IPS-15b (cell line): Measurements from ENCODE around the gene CDH23.

Experiments
- H3K27me3 ChIP-seq: one replicate; pipeline ENCODE4 v1.6.1; 2013; ENCODE audit warnings: low read length; ENCODE audit not compliant: control insufficient read depth, insufficient read depth
- H3K36me3 ChIP-seq: one replicate; pipeline ENCODE4 v1.6.1; 2013; ENCODE audit warnings: low read length; ENCODE audit not compliant: control insufficient read depth, insufficient read depth
- H3K4me1 ChIP-seq: one replicate; pipeline ENCODE4 v1.6.1; 2013; ENCODE audit warnings: mild to moderate bottlenecking, low read length; ENCODE audit not compliant: control insufficient read depth, insufficient read depth
- H3K4me3 ChIP-seq: one replicate; pipeline ENCODE4 v1.5.1; 2013; ENCODE audit warnings: low read depth, low read length
- H3K9ac ChIP-seq: one replicate; pipeline ENCODE4 v1.6.1; 2013; ENCODE audit warnings: low read depth, mild to moderate bottlenecking, low read length
- H3K9me3 ChIP-seq: one replicate; pipeline ENCODE4 v1.6.1; 2013; ENCODE audit warnings: mild to moderate bottlenecking, low read length; ENCODE audit not compliant: control insufficient read depth, insufficient read depth

CDH23 gene

DNA sequence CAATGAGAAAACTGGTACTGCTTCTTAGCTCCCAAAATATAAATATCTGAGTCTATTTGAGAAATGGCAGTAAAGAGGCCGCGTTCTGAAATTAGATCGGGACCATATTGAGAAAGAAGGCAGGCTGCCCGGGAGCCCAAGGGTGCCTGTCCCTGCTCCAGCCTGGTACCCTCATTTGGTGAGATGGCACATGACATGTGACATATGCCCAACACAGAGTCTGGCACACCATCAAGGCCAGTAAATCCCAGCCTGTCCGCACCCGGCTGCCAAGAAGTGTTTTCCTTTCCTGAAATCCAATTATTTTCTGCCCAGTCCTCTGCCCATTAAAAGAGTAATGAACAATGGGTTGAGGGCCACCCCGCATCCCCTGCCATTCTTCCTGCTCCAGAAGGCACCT, 66.4 kb downstream of the CDH23 start:
- Histone ChIP-seq H3K4me3 (no peak overlapping the region), H3K36me3 (no peaks in the 10 kb centered on the region), H3K4me1 (no peaks in the 10 kb centered on the region), H3K27me3 (no peaks in the 10 kb centered on the region), H3K9ac (no peak overlapping the region), H3K9me3 (no peaks in the 10 kb centered on the region)

GRCh38 chr10:71465551-71466252, 69.0 kb downstream of the CDH23 start:
- H3K9ac ChIP-seq, result no peak overlapping the region
- H3K36me3 ChIP-seq, result no peaks in the 10 kb centered on the region
- no peaks in the 10 kb centered on the region for H3K4me1 ChIP-seq
- H3K4me3 ChIP-seq, result no peak overlapping the region
- no peaks in the 10 kb centered on the region for H3K27me3 ChIP-seq
- H3K9me3 ChIP-seq, result no peaks in the 10 kb centered on the region

DNA sequence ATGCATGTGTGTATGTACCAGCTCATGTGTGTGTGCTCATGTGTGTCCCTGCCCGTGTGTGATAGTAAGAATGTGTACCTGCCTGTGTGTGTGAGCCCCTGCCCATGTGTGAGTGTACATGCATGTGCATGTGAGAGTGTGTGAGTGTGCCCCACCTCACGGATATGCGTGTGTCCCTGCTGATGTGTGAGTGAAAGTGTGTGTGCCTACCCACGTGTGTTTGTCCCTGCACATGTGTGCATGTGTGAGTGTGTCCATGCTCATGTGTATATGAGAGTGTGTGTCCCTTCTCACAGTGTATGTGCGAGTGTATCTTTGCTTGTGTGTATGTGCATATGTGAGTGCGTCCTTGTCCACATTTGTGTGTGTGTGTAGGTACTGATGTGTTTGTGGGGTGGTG, 69.6 kb downstream of the CDH23 start:
- H3K36me3 ChIP-seq, result no peaks in the 10 kb centered on the region
- no peak overlapping the region for H3K9ac ChIP-seq
- no peaks in the 10 kb centered on the region for H3K27me3 ChIP-seq
- H3K4me3 ChIP-seq, result no peak overlapping the region
- H3K9me3 ChIP-seq, result no peaks in the 10 kb centered on the region
- no peaks in the 10 kb centered on the region for H3K4me1 ChIP-seq

DNA sequence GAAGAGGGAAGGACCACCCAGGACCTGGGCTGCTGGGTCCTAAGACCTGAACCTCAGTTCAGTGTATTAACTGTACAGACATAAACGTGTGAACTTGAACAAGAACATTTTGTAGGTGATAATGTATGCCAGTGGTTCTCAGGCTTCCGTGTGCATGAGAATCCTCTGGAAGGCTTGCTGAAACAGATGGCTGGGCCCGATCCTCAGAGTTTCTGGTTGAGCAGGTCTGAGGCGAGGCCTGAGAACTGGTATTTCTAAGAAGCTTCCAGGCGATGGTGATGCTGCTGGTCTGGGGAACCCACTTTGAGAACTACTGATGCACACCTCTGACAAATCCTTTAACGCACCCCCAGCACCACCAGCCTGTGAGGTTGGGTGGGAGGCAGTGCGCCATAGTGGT, 70.4 kb downstream of the CDH23 start:
- H3K27me3 ChIP-seq, result no peaks in the 10 kb centered on the region
- H3K36me3 ChIP-seq, result no peaks in the 10 kb centered on the region

GRCh38 chr10:71467569-71468362, 71.0 kb downstream of the CDH23 start:
- Histone ChIP-seq H3K27me3 (no peaks in the 10 kb centered on the region), H3K36me3 (no peaks in the 10 kb centered on the region), H3K9me3 (no peaks in the 10 kb centered on the region), H3K9ac (no peak overlapping the region), H3K4me3 (no peak overlapping the region), H3K4me1 (no peaks in the 10 kb centered on the region)

More for the DNA sequence above, 70.4 kb downstream of the CDH23 start:
- Histone ChIP-seq H3K4me1 (no peaks in the 10 kb centered on the region), H3K9ac (no peak overlapping the region), H3K4me3 (no peak overlapping the region), H3K9me3 (no peaks in the 10 kb centered on the region)

GRCh38 chr10:71468363-71469094, 71.8 kb downstream of the CDH23 start:
- Histone ChIP-seq H3K9me3 (no peaks in the 10 kb centered on the region), H3K9ac (no peak overlapping the region), H3K4me1 (no peaks in the 10 kb centered on the region), H3K27me3 (no peaks in the 10 kb centered on the region), H3K36me3 (no peaks in the 10 kb centered on the region), H3K4me3 (no peak overlapping the region)

DNA sequence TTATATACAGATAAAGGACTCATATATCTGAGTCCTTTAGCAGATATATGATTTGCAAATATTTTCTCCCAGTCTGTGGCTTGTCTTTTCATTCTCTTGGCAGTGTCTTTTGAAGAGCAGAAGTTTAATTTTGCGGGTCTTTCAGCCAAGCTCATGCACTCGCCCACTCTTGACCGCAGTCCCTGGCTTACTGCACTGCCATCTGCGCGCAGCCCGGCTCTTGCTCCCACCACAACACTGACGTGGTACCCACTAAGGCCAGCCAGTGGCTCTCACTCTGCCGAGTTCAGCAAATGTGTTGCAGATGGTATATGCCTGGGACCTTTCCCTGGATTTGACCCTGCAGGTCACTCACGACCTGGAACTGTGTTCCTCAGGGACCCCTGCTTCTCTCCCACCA, 74.3 kb downstream of the CDH23 start:
- Histone ChIP-seq H3K4me3 (no peak overlapping the region), H3K4me1 (peaks cover 2% of the 10 kb centered on the region)

GRCh38 chr10:71471957-71472365, 75.2 kb downstream of the CDH23 start:
- no peaks in the 10 kb centered on the region for H3K36me3 ChIP-seq
- H3K4me3 ChIP-seq, result no peak overlapping the region
- H3K4me1 ChIP-seq, result peaks cover 2% of the 10 kb centered on the region
- H3K9ac ChIP-seq, result no peak overlapping the region
- H3K27me3 ChIP-seq, result no peaks in the 10 kb centered on the region
- no peaks in the 10 kb centered on the region for H3K9me3 ChIP-seq

More for the DNA sequence above, 74.3 kb downstream of the CDH23 start:
- H3K9ac ChIP-seq, result no peak overlapping the region
- no peaks in the 10 kb centered on the region for H3K27me3 ChIP-seq
- no peaks in the 10 kb centered on the region for H3K9me3 ChIP-seq
- no peaks in the 10 kb centered on the region for H3K36me3 ChIP-seq

DNA sequence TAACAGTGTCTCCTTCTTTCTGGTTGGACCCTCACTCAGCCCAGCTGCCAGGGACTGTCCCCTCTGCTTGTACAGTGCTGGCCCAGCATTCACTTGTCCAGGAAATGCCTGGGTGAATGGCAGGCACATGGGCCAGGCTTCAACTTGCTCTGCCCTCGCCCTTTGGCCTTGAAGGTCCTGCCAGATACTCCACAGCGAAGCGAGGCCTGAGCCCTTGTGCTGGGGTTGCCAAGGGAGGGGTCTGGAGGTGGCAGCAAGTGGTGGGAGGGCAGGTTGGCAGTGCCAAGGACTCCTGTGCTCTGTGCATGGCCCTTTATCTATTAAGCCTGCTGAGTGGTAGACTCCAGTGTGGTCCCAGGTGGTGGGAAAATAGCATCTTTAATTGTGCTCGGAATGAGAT, 75.7 kb downstream of the CDH23 start:
- no peak overlapping the region for H3K9ac ChIP-seq
- H3K36me3 ChIP-seq, result no peaks in the 10 kb centered on the region
- H3K27me3 ChIP-seq, result no peaks in the 10 kb centered on the region
- H3K9me3 ChIP-seq, result no peaks in the 10 kb centered on the region
- no peak overlapping the region for H3K4me3 ChIP-seq
- H3K4me1 ChIP-seq, result peaks cover 2% of the 10 kb centered on the region

- Histone ChIP-seq H3K9me3 (no peaks in the 10 kb centered on the region), H3K27me3 (no peaks in the 10 kb centered on the region), H3K4me1 (peaks cover 2% of the 10 kb centered on the region), H3K9ac (no peak overlapping the region), H3K4me3 (no peak overlapping the region), H3K36me3 (no peaks in the 10 kb centered on the region)
Measured at GRCh38 chr10:71472912-71473311, 76.2 kb downstream of the CDH23 start.

DNA sequence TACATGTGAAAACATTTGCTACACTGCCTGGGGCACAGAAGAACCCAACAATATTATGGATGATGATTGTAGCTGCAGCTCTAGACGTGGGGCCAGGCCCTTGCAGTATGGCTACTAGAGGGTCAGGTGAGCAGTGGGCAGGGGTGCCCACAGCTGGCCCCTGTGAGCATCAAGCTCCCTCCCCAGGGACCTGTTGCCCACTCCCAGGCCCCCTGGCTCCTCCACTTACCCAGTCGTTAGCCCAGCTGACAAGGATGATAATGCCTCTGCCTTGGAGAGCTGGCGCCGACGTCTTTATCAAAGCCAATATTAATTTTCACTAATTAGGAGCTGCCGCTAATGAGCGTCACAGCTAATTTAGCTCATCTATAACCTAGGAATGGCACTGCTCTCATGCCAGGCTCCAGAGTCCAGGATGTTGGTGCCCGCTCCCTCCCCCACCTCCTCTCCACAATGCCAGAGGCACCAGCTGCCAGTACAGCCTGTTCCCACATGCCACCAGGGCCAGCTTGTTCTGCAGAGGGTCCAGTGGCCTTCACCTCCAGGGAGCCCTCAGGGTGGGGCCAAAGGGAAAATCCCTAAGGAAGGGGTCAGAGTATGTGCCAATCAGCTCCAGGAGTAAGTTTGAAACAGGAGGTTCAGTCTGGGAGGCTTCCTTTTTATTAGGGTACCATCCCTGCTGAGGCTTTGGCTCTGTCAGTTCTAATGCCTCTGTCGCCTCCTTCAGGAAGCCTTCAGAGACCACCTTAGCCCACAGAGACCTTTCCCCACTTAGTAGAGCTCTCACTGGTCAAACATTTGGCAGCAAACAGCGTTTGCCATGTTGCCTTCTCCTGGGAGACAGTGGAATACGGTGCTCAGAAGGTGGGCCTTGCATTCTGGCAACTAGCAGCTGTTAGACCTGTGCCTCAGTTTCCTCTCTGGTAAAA, 77.2 kb downstream of the CDH23 start:
- H3K4me1 ChIP-seq, result peaks cover 2% of the 10 kb centered on the region
- no peaks in the 10 kb centered on the region for H3K36me3 ChIP-seq
- H3K4me3 ChIP-seq, result no peak overlapping the region
- H3K9ac ChIP-seq, result no peak overlapping the region
- H3K27me3 ChIP-seq, result no peaks in the 10 kb centered on the region
- H3K9me3 ChIP-seq, result no peaks in the 10 kb centered on the region
